SK-N-SH (cell line): ENCODE data around the gene FAM216A.
"Not testable (repeated sequence)": the region's sequence is repeated elsewhere in the genome, so short reads cannot be mapped to it uniquely, and the experiment has no call there.

Experiments
- CTCF ChIP-seq: fragments of 200-600 bp; sonication (generic); IDR thresholded peaks from 2 replicates; pipeline ENCODE4 v1.6.1; 2017; ENCODE audit warnings: antibody characterized with exemption, mild to moderate bottlenecking, moderate library complexity
- ELF1 ChIP-seq: IDR thresholded peaks from 2 replicates; pipeline ENCODE4 v1.4.0; 2012
- IRF3 ChIP-seq: fragments of 150-350 bp; IDR thresholded peaks from 2 replicates; pipeline ENCODE4 v1.6.1; 2016; ENCODE audit warnings: mild to moderate bottlenecking, low read depth, low read length
- MAX ChIP-seq: IDR thresholded peaks from 2 replicates; pipeline ENCODE4 v1.4.0; 2012; ENCODE audit warnings: low read depth
- POLR2AphosphoS5 ChIP-seq: IDR thresholded peaks from 2 replicates; pipeline ENCODE4 v1.6.1; 2012; ENCODE audit warnings: low read depth, low read length
- RCOR1 ChIP-seq: fragments of 150-350 bp; IDR thresholded peaks from 2 replicates; pipeline ENCODE4 v1.6.1; 2017; ENCODE audit warnings: antibody characterized with exemption, low read length
- RFX5 ChIP-seq: IDR thresholded peaks from 2 replicates; pipeline ENCODE4 v1.6.1; 2012; ENCODE audit warnings: mild to moderate bottlenecking, improper control_type of control experiment, low read length
- SMC3 ChIP-seq: IDR thresholded peaks from 2 replicates; pipeline ENCODE4 v1.6.1; 2012; ENCODE audit warnings: low read depth, low read length, improper control_type of control experiment
- TAF1 ChIP-seq: IDR thresholded peaks from 2 replicates; pipeline ENCODE4 v1.6.1; 2012; ENCODE audit warnings: low read depth, mild to moderate bottlenecking, low read length, moderate library complexity, borderline replicate concordance
- TEAD4 ChIP-seq: IDR thresholded peaks from 2 replicates; pipeline ENCODE4 v1.4.0; 2012; ENCODE audit warnings: mild to moderate bottlenecking, borderline replicate concordance; ENCODE audit not compliant: insufficient read depth
- ZBTB33 ChIP-seq: IDR thresholded peaks from 2 replicates; pipeline ENCODE4 v1.4.0; 2012; ENCODE audit warnings: low read depth, borderline replicate concordance

GRCh38 chr12:110461189-110461588 is 7.5 kb upstream of the FAM216A start:
- TF ChIP-seq SMC3, ZBTB33, RFX5, ELF1, CTCF, IRF3, TAF1, POLR2AphosphoS5, MAX, TEAD4, RCOR1: not testable (repeated sequence)
